HepG2 (cell line): Measurements from ENCODE around the gene GATD1. TPM values are rescaled to one million over a fixed set of nuclear protein-coding genes. Genes with fewer than 3 reads are reported as not detected.

Experiments used
- ATAD3A ChIP-seq: sonication (generic); formaldehyde crosslinking; IDR thresholded peaks from 2 replicates; pipeline ENCODE4 v1.4.0; 2020; ENCODE audit warnings: missing genetic modification reagents
- CAMTA2 ChIP-seq: sonication (generic); formaldehyde crosslinking; IDR thresholded peaks from 2 replicates; pipeline ENCODE4 v1.4.0; 2020; ENCODE audit warnings: mild to moderate bottlenecking, missing genetic modification reagents, borderline replicate concordance
- DNMT3B ChIP-seq: conservative IDR thresholded peaks from 2 replicates; pipeline ENCODE4 v1.6.1; 2016; ENCODE audit warnings: missing biosample characterization, control low read depth
- DPF2 ChIP-seq: sonication (generic); formaldehyde crosslinking; IDR thresholded peaks from 2 replicates; pipeline ENCODE4 v1.4.0; 2020; ENCODE audit warnings: mild to moderate bottlenecking, low read depth, missing genetic modification reagents, borderline replicate concordance
- EHMT2 ChIP-seq: fragments of 200-600 bp; sonication (generic); IDR thresholded peaks from 2 replicates; pipeline ENCODE4 v1.7.0; 2017; ENCODE audit warnings: antibody characterized with exemption, low read depth, low read length, borderline replicate concordance
- FOSL2 ChIP-seq: sonication (generic); formaldehyde crosslinking; IDR thresholded peaks from 2 replicates; pipeline ENCODE4 v1.4.0; 2020; ENCODE audit warnings: missing genetic modification reagents
- FOXA3 ChIP-seq: IDR thresholded peaks from 2 replicates; pipeline ENCODE4 v1.6.1; 2016; ENCODE audit warnings: missing genetic modification reagents, missing compliant biosample characterization
- GTF3A ChIP-seq: sonication (generic); formaldehyde crosslinking; conservative IDR thresholded peaks from 2 replicates; pipeline ENCODE4 v1.4.0; 2020; ENCODE audit warnings: mild to moderate bottlenecking, missing genetic modification reagents
- HNF1B ChIP-seq: sonication (generic); formaldehyde crosslinking; IDR thresholded peaks from 2 replicates; pipeline ENCODE4 v1.5.1; 2020; ENCODE audit warnings: mild to moderate bottlenecking, moderate library complexity, missing genetic modification reagents
- HNRNPL ChIP-seq: fragments of 200-400 bp; formaldehyde crosslinking; IDR thresholded peaks from 2 replicates; pipeline ENCODE4 v1.6.1; 2017; ENCODE audit warnings: mild to moderate bottlenecking, low read depth, low read length
- LBX2 ChIP-seq: sonication (generic); formaldehyde crosslinking; IDR thresholded peaks from 2 replicates; pipeline ENCODE4 v1.5.0; 2020; ENCODE audit warnings: missing genetic modification reagents, mild to moderate bottlenecking, borderline replicate concordance
- NCOA1 ChIP-seq: sonication (generic); formaldehyde crosslinking; IDR thresholded peaks from 2 replicates; pipeline ENCODE4 v1.9.0; 2021; ENCODE audit warnings: missing genetic modification reagents
- NCOR1 ChIP-seq: fragments of 200-600 bp; sonication (generic); IDR thresholded peaks from 2 replicates; pipeline ENCODE4 v1.7.0; 2017; ENCODE audit warnings: antibody characterized with exemption, low read length, borderline replicate concordance
- POLR2G ChIP-seq: fragments of 200-400 bp; formaldehyde crosslinking; IDR thresholded peaks from 2 replicates; pipeline ENCODE4 v1.6.1; 2018; ENCODE audit warnings: mild to moderate bottlenecking, low read depth, low read length, moderate library complexity
- RFXANK ChIP-seq: IDR thresholded peaks from 2 replicates; pipeline ENCODE4 v1.6.1; 2016
- SAP130 ChIP-seq: IDR thresholded peaks from 2 replicates; pipeline ENCODE4 v1.6.1; 2016; ENCODE audit warnings: low read depth
- TBX3 ChIP-seq: fragments of 450-650 bp; IDR thresholded peaks from 2 replicates; pipeline ENCODE4 v1.6.1; 2017; ENCODE audit warnings: antibody characterized with exemption, mild to moderate bottlenecking, inconsistent platforms, borderline replicate concordance
- TFDP2 ChIP-seq: sonication (generic); formaldehyde crosslinking; IDR thresholded peaks from 2 replicates; pipeline ENCODE4 v1.4.0; 2020; ENCODE audit warnings: missing genetic modification reagents
- ZFP62 ChIP-seq: sonication (generic); formaldehyde crosslinking; IDR thresholded peaks from 2 replicates; pipeline ENCODE4 v1.4.0; 2020; ENCODE audit warnings: missing genetic modification reagents
- ZNF101 ChIP-seq: sonication (generic); formaldehyde crosslinking; IDR thresholded peaks from 2 replicates; pipeline ENCODE4 v1.4.0; 2020; ENCODE audit warnings: mild to moderate bottlenecking, low read depth, missing genetic modification reagents, borderline replicate concordance
- ZNF205 ChIP-seq: IDR thresholded peaks from 2 replicates; pipeline ENCODE4 v1.6.1; 2018; ENCODE audit warnings: missing biosample characterization, missing genetic modification reagents
- ZNF234 ChIP-seq: sonication (generic); formaldehyde crosslinking; conservative IDR thresholded peaks from 2 replicates; pipeline ENCODE4 v1.5.1; 2020; ENCODE audit warnings: mild to moderate bottlenecking, missing genetic modification reagents
- ZNF432 ChIP-seq: sonication (generic); formaldehyde crosslinking; IDR thresholded peaks from 2 replicates; pipeline ENCODE4 v1.5.0; 2020; ENCODE audit warnings: missing genetic modification reagents, mild to moderate bottlenecking, borderline replicate concordance
- ZNF546 ChIP-seq: sonication (generic); formaldehyde crosslinking; conservative IDR thresholded peaks from 2 replicates; pipeline ENCODE4 v1.8.1; 2023; ENCODE audit warnings: mild to moderate bottlenecking, missing genetic modification reagents
- ZNF773 ChIP-seq: sonication (generic); formaldehyde crosslinking; IDR thresholded peaks from 2 replicates; pipeline ENCODE4 v1.4.0; 2020; ENCODE audit warnings: missing genetic modification reagents, borderline replicate concordance
- polyA plus RNA-seq, 8 experiments: library from polyadenylated mRNA; depleted of rRNA in 3 of 8; stranded (reverse) in 7 of 8; unstranded in 1 of 8; fragments of >200 nt; fragmentation: Illumina TruSeq in 4 of 8; extraction: Trizol in 4 of 8; gene quantifications; 2 replicates each; pipeline versions ENCODE4 v1.2.1 to v1.2.3, GENCODE V29; 2011 to 2016; ENCODE audit warnings: low read depth in 4 of 8, missing spikeins in 1 of 8, mixed read lengths in 1 of 8; ENCODE audit not compliant: insufficient read depth in 1 of 8
- total RNA-seq, 5 experiments: library from RNA; depleted of rRNA; stranded (reverse); fragments of >200 nt; fragmentation: Illumina TruSeq; extraction: Trizol; gene quantifications; 2 replicates each; pipeline ENCODE4 v1.2.3, GENCODE V29; 2016; ENCODE audit warnings: low read depth in 1 of 5
- TF ChIP-seq, protein P1 (sequence below), 2 experiments: sonication (generic) in 1 of 2; formaldehyde crosslinking in 1 of 2; IDR thresholded peaks; 2 replicates each; pipeline versions ENCODE4 v1.5.1 to v1.6.1; 2011 to 2020; ENCODE audit warnings: borderline replicate concordance in 1 of 2, low read depth in 1 of 2, low read length in 1 of 2, mild to moderate bottlenecking in 1 of 2, missing genetic modification reagents in 1 of 2, moderate library complexity in 1 of 2

GATD1 gene
- total and polyA plus RNA-seq, 2 of the 13 experiments (the other 11 are each of a cell fraction or from before 2014, with no cell fraction given) = 31.3 to 60.5 TPM

- TF ChIP-seq ZFP62 (CRISPR knock-in tag) (no peak), DNMT3B (CRISPR knock-in tag) (no peak), NCOA1 (no peak), ZNF205 (CRISPR knock-in tag) (no peak), POLR2G (no peak), ZNF432 (CRISPR knock-in tag) (no peak), ZNF773 (no peak), FOXA3 (CRISPR knock-in tag) (no peak), RFXANK (no peak), TBX3 (no peak), DPF2 (no peak), NCOR1 (no peak), ATAD3A (no peak), SAP130 (CRISPR knock-in tag) (peak; percentile 33; the same call in 1 of the 2 replicates), ZNF546 (CRISPR knock-in tag) (no peak), ZNF234 (CRISPR knock-in tag) (no peak), GTF3A (CRISPR knock-in tag) (0 out of 2 replicates have a peak, but pooled peaks have one; percentile 27), LBX2 (CRISPR knock-in tag) (no peak), TFDP2 (CRISPR knock-in tag) (no peak), EHMT2 (no peak), HNF1B (no peak), HNRNPL (no peak), FOSL2 (CRISPR knock-in tag) (no peak), CAMTA2 (0 out of 2 replicates have a peak, but pooled peaks have one; percentile 2), ZNF101 (CRISPR knock-in tag) (no peak)
- TF ChIP-seq, protein P1, sequence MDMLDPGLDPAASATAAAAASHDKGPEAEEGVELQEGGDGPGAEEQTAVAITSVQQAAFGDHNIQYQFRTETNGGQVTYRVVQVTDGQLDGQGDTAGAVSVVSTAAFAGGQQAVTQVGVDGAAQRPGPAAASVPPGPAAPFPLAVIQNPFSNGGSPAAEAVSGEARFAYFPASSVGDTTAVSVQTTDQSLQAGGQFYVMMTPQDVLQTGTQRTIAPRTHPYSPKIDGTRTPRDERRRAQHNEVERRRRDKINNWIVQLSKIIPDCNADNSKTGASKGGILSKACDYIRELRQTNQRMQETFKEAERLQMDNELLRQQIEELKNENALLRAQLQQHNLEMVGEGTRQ (IDR thresholded peaks at IDR 0.05; ENCODE audit: low read depth, low read length) = no peak
- TF ChIP-seq, protein P1 (CRISPR knock-in tag; IDR thresholded peaks at IDR 0.05; ENCODE audit: borderline replicate concordance) = no peak
Measured at GRCh38 chr11:746289-747157, 30.8 kb downstream of the GATD1 start (continued).
